Measurements from ENCODE around the gene IFNW1.
"Not testable (repeated sequence)": the region's sequence is repeated elsewhere in the genome, so short reads cannot be mapped to it uniquely, and the experiment has no call there.

IFNW1 gene

DNA sequence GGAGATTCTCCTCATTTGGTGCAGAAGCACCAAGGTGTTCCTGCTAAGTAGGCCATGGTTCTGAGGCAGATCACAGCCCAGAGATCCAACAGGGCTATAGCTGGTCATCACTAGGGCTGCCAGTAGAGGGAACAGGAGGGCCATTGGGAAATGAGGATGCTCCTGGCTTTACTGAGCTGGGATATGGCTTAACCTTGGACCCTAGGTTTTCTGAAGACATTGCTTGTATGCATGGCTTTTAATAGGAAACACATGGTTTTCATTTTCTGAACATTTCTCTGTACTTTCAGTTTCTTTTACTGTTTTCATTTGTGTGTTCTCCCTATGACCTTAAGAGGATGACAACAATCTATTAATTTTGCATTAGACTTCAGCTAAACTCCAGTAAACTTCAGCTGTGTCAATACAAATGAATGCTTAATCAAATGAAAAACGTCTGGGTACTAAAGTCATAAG, at the start of gene IFNW1:
Gene IFNW1 (minus strand): TSS at position 406 of the 456 bp plus-strand sequence. CDS start 262 bp downstream, at position 144.
- DNase-seq = no peak

- DNase-seq = not testable (repeated sequence)
Observed at GRCh38 chr9:21187487-21187886, 45.9 kb upstream of the IFNW1 start, which contains the start of gene IFNA4. Gene IFNA4, minus strand, starts transcription at chr9:21187587. Its CDS starts 56 bp downstream, at chr9:21187531.

DNA sequence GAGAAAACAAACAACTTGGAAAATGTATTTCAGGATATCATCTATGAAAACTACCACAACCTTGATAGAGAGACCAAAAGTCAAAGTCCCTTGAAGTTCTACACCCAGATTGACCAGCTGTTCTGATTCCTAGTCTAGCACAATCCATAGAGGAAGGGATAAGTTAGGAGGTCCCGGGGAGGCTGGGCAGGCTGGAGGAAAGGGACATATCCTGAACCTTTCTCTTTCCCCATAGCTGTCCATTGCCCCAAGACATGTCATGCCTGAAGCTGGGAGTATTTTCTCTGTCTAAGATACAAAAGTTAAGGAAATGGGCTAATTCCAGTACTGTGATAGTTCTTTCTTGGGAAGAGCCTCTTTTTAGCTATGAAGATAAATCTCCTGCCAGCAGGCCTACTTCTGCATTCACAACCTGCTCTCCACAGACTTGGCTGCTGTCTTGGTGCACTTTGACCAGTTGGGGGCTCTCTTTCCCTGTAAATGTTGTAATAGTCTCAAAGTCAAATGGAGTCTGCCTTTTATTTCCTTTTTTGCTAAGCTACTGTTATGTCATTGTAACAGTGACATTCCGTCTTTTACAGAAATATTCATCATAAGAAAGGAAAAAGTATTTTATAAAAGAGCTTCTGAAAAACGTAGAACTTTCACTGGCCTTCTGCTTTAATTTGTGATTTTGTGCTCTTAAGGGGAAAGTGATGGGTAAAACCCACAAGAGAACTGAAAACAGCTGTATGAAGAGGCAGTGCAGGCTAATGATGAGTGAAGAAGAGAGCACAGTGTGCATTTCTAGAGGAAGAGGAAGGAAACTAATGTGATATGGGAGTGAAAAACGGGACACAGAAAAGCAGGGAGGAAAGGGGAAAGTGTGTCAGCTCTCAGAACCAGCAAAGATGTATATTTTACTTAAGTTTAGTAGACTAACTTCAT, 41.4 kb upstream of the IFNW1 start:
- peak in 1 of 2 donors; percentile 2 for DNase-seq

DNA sequence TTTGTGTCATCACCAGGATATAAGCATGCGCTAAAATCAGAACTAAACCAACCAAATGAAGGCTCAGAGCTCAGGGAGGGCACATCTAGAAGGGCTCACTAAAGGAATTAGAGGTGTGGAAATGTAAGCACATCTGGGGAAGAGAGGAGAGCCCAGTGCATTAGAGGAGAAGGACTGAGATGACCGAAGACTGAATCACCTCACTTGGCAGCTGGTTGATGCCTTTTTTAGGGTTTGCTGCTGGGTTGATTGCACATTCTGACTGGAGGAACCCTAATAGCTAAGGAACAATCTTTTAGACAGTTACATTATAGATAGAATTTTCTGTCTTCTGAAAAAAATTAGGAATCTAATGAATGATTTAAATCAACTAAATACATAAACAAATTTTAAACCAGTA, 33.0 kb upstream of the IFNW1 start:
- no peak for DNase-seq

GRCh38 chr9:21172156-21172555, 30.5 kb upstream of the IFNW1 start:
- DNase-seq = no peak

GRCh38 chr9:21171351-21171750, 29.7 kb upstream of the IFNW1 start:
- no peak for DNase-seq

DNA sequence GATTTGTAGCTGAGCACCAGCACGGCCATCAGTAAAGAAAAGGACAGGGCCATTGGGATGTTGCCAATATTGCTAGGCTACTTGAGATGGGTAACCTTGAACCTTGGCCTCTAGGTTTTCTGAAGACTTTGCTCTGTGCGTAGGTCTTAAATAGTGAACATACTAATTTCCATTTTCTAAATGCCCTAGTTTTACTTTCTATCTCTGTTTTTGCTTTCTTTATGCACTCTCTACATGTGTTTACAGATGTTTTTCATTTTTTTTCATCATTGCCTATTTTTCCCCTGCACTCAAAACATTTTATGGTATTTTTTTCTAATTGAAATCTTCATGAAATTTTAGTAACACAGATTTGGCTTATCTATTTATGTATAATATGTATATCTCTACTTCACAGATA, 24.9 kb upstream of the IFNW1 start, which contains the start of gene IFNA21:
Gene IFNA21 (minus strand): TSS at position 101 of the 400 bp plus-strand sequence. CDS start 48 bp downstream, at position 53.
- not testable (repeated sequence) for DNase-seq

DNA sequence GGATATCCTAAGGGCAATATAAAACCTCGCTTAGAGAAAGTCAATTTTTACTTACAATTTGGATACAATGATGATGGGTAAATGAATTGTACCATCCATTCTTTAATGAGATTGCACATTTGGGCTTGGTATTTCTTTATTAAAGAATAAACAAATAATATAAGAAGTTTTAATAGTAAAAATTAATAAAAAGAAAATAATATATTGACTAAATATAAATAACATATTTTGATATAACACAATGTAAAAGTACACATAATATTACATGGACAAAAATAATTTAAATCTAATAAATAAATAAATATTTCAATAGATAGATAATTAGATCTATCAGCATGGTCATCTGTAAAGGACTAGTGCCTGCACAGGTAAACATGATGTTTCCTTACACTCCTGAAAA, 23.9 kb upstream of the IFNW1 start:
- no peak for DNase-seq

DNA sequence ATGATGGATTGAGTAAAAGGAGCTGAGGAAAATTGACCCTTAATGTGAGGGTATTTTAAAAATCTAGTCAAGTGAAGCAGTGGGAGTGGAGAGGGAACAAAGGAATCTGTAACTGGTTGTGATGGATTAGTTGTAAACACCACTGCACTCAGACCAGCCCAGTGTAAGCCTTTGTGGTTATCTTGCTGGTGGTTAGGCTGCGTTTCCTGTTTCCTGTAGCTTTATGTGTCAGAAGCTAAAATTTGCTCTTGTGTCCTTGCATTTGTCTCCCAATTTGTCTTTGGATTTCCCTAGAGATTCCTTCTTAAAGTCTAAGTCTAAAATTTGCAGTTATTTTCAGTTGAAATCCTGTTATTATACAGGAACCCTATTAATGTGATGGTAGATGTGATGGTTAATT, 18.5 kb upstream of the IFNW1 start:
- DNase-seq = no peak

- no peak for DNase-seq
Observed at GRCh38 chr9:21155501-21155900, 13.9 kb upstream of the IFNW1 start.

DNA sequence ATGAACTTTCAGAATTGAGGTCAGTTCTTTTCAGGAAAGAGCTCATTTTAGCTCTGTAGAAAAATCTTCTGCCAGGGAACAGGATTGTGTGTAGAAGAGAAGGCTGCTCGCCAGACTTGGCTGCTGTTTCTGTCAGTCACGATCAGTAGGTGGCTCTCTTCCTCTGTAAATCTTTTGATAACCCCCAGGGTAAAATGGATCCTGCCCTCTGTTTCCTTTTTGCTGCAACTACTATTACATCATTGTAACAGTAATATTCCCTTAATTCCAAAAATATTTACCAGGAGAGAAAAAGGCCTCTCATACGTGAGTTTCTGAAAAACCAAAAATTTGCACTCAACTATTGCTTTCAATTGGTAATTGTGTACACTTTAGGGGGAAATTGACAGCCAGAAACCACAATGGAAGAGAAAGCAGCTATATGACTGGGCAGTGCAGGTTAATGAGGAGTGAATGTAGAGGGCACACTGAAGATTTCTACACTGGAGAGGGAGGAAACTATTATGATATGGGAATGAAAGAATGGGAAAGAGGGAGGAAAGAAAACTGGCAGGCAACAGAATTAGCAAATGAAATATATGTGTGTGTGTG, 12.5 kb upstream of the IFNW1 start:
- DNase-seq = peak in 1 of 2 donors; percentile 15

GRCh38 chr9:21153336-21154017, 11.8 kb upstream of the IFNW1 start:
- DNase-seq = peak in 1 of 2 donors; percentile 3

DNA sequence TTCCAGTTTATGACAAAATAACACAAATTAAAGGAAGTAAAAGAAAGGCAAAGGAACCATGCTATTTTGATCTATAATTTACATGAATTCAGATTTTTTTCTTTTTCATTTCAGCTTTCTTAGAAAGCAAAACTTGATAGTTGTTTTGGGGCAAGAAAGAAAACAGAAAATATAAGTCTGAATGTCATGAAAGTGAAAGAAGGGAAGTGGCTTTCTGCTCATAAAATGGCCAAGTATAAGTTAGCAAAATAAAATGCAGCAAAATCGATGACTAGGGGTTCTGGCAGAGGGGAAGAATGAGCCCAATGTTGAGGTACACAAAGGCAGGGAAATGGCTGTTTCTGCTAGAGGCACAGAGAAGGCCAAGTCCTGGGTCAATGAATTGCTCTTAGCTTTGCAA, 3.0 kb upstream of the IFNW1 start:
- no peak for DNase-seq

GRCh38 chr9:21137020-21137419, 4.6 kb downstream of the IFNW1 start:
- no peak for DNase-seq

- no peak for DNase-seq
Observed at GRCh38 chr9:21135736-21136135, 5.9 kb downstream of the IFNW1 start.

DNA sequence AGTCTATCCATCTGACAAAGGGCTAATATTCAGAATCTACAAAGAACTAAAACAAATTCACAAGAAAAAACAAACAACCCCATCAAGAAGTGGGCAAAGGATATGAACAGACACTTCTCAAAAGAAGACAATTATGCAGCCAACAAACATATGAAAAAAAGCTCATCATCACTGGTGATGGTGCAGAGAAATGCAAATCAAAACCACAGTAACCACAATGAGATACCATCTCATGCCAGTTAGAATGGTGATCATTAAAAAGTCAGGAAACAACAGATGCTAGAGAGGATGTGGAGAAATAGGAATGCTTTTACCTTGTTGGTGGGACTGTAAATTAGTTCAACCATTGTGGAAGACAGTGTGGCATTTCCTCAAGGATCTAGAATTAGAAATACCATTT, 13.4 kb downstream of the IFNW1 start:
- not testable (repeated sequence) for DNase-seq

GRCh38 chr9:21121595-21122251, 19.9 kb downstream of the IFNW1 start:
- DNase-seq = no peak

- DNase-seq = no peak
Observed at GRCh38 chr9:21121079-21121478, 20.6 kb downstream of the IFNW1 start.

DNA sequence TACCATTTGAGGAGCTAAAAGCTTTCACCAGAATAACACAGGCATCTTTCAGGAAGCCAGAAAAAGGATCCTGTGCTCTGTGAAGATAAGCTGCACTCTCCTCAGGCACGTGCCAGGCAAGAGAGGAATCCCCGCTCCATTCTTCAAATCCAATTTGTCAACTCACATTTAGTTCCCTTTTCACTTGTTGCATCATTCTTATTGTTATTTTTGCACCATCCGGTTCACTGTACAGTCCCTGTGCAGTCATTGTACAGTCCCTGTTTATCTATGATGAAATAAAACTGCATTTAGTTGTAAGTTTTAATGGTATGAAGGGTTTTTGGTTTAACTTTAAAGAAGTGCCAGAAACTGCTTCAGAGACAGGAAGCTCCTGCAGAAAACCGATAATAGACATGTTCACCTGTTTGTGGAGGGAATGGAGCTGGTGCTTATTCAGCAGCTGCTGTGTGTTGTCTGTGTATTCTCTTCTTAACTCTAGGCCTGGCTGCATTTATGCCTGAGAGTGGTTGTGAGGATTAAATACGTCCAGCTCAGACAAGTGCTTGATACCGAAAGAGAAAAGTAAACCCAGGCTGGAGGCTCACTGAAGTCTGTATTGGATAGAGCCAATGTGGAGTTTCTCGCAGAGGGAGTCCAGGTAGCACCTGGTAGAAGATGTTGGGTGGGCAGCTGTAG, 22.4 kb downstream of the IFNW1 start:
- DNase-seq = no peak

DNA sequence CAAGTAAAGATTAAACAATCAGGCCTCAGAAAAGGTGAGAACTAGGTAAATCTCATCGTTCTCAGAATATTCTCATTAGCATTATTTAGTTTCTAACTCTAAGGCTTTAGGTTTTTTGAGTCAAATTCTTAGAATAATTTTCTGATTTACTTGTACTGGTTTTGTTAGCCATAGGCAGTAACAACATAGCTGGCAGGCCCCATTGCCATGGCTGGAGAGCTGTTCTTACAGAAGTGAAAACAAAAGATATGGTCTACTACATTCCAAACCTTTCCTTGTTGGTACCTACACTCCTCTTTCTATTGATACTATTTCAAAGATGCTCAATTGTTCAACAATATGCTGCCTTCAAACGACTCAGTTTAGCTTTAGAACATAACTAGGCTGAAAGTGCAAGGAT, 27.3 kb downstream of the IFNW1 start:
- DNase-seq = no peak

- DNase-seq = peak in 1 of 2 donors; percentile 78
Observed at GRCh38 chr9:21110708-21111576, 30.7 kb downstream of the IFNW1 start.

Data from hippocampal formation (tissue), 2 donors.